ENCODE results near the gene CD9.
A peak's percentile ranks its signal among the peaks of the same experiment; 100 is the strongest.
"Not testable (repeated sequence)": the region's sequence is repeated elsewhere in the genome, so short reads cannot be mapped to it uniquely, and the experiment has no call there.

CD9 gene, protein sequence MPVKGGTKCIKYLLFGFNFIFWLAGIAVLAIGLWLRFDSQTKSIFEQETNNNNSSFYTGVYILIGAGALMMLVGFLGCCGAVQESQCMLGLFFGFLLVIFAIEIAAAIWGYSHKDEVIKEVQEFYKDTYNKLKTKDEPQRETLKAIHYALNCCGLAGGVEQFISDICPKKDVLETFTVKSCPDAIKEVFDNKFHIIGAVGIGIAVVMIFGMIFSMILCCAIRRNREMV

DNA sequence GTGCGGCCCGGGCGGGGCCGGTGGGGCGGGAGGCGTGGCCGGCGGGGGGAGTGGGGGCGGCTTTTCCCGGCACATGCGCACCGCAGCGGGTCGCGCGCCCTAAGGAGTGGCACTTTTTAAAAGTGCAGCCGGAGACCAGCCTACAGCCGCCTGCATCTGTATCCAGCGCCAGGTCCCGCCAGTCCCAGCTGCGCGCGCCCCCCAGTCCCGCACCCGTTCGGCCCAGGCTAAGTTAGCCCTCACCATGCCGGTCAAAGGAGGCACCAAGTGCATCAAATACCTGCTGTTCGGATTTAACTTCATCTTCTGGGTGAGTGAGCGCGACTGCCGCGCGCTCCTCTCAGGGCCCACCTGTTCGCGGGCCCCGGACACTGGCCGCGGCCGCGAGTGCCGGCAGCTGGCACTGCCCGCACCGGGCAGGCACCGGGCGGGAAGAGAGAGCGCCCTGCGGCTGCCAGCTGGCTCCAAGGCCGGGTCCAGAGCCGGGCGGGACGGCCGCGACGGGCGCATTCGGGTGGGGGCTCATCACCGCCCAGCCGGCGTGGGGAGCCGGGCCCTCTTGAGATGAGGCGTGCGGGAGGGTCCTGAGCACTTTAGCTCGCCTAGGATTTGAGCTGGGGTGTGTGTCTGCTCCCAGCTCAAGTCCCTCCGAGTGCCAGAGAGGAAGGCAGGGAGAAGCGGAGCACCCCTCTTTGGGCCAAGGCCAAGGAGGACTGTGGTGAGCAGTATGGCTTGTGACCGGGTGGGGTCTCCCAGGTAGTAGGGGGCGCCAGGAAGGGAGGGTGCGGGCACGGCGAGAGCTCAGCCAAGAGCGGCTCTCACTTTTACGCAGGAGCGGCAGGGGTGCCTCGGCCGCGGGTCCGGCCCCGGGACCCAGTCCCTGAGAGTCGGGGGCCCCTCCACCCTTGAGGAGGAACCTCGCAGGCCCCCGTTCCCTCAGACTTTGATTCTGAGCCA lies at the start of gene CD9:
CD9 (plus strand) TSS at position 145 of the 957 bp plus-strand sequence; CDS start at position 245, 100 bp downstream.
- DNase-seq = peak; percentile 37

DNA sequence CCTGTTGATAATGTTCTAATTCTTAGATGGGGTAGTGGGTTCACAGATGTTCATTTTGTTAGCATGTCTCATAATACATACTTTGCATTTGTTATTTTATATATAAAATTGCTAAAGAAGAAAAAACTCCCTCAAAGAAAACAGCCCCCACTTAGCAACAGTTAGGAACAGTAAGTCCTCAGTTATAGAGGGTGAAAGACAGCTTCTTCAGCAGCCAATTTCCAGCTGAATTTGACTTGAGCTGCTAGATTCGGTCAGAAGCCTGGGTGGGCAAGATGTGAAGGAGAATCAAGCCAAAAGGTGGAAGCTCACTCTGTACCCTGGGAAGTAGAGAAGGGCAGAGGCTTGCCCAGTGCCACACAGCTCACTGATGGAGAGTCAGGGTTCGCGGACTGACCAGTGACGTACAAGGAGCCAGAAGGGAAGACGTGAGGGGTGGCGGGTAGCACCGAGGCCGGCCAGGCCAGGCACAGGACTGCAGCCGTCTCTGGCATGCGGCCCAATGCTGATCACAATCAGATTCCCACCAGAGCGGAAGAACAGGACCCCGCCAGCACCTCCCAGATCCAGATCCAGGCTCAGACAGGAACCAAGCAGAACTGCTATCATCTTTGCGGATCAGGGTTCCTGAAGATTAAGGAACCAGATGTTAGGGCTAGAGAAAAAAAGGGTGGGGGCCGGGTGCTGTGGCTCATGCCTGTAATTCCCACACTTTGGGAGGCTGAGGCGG lies 45.3 kb upstream of the CD9 start:
- no peak for DNase-seq

DNA sequence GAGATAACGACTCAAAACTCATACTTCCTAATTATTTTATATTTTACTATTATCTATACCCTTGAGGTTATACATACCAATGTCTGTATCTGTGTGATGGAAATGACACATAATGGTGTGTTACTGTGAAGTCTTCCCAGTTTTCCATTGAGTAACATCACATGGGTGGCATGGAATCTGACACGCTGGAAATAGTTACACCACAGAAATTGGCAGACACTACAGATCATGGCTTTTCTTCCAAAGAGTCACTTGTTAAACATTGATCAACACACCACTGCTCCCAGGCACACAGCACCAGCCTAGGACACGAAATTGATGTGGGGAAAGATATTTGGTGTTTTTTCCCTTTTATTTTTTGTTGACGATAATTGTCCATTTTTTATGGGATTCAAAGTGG lies 42.7 kb upstream of the CD9 start:
- DNase-seq = no peak

DNA sequence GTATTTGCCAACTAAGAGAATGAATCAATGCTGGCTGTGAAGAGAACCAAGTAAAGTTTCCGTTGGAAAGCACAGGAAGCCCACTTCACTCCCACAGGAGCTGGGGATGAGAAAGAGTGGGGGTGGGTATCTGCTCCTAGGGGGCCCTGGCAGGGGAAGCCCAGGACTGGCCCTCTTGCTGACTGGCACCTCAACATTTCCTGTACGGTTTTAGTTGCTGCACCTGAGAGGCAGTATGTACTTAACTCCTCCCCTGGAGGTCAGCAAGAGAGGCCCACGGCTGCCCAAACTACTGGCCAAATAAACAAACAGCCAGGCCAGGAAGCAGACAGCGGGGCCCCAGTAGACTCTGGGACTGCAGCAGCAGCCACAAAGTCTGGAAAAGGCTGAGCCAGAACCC lies 41.9 kb upstream of the CD9 start:
- no peak for DNase-seq

DNA sequence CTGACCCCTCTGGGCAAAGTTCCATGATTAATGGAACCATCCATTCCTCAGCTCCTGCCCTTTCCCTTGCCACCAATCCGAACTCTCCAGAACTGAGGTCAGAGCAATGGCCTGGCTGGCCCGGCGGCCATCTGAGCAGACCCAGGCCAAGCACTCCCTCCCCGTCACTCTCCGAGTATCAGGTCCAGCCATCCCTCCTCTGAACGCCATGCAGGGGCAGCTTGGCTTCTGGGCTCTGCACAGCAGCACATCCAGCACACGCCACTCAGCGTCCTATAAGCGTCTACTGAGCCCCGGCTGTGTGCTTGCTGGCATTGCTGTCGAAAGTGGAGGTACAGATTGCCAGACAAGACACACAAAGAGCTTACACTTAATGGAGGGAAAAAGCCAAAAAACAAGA lies 41.5 kb upstream of the CD9 start:
- no peak for DNase-seq

DNA sequence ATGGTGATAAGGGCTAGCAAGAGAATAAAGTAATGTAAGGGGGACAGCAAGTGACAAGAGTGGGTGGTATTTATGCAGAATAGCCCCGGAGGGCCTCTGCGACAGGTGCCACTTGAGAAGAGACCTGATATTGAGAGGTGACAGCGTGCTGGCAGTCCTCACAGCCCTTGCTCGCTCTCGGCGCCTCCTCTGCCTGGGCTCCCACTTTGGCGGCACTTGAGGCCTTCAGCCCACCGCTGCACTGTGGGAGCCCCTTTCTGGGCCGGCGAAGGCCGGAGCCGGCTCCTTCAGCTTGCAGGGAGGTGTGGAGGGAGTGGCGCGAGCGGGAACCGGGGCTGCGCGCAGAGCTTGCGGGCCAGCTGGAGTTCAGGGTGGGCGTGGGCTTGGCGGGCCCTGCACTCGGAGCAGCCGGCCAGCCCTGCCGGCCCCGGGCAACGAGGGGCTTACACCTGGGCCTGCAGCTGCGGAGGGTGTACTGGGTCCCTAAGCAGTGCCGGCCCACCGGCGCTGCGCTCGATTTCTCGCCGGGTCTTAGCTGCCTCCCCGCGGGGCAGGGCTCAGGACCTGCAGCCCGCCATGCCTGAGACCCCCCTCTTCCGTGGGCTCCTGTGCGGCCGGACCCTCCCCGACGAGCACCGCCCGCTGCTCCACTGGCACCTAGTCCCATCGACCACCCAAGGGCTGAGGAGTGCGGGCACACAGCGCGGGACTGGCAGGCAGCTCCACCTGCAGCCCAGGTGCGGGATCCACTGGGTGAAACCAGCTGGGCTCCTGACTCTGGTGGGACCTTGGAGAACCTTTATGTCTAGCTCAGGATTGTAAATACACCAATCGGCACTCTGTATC lies 40.8 kb upstream of the CD9 start:
- DNase-seq = not testable (repeated sequence)

DNA sequence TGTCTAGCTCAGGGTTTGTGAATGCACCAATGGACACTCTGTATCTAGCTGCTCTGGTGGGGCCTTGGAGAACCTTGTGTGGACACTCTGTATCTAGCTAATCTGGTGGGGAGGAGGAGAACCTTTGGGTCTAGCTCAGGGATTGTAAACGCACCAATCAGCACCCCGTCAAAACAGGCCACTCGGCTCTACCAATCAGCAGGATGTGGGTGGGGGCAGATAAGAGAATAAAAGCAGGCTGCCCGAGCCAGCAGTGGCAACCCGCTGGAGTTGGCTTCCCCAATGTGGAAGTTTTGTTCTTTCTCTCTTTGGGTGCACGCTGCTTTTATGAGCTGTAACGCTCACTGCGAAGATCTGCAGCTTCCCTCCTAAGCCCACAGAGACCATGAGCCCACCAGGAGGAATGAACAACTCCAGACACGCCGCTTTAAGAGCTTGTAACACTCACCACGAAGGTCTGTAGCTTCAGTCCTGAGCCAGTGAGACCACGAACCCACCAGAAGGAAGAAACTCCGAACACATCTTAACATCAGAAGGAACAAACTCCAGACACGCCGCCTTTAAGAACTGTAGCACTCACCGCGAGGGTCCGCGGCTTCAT lies 40.1 kb upstream of the CD9 start:
- DNase-seq = not testable (repeated sequence)

DNA sequence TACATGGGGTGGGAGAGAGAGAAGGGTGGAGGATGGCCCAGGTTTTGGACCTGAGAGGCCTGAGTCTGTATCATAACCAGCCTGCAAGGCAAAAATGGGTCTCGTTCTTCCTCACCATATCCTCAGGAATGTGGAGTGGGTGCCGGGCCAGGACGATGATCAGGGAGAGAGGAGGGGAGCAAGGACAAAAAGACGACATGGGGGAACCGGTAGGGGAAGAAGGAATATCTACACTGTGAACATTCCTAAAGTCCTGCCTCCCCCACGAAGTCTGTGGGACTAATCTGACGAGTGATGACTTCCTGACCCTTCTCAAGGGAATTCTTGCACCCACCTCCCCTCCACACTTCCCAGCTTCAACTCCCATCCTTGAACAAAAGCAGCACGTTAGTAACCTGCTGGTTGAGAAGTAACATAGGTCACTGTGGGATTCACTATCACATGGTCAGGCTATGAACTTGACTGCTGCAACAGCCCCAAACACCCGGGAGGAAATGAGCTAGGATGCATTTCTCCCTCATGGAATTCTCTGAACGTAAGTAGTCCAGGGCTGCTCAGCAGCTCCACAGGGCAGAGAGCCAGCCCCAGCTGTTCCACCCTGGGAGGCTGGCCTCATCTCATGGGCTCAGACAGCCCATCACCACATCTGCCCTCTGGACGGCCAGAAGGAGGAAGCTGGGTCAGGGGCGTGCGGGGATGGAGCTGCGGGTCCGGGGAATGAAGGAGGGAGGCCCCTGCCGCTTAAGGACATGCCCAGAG lies 38.9 kb upstream of the CD9 start:
- no peak for DNase-seq

DNA sequence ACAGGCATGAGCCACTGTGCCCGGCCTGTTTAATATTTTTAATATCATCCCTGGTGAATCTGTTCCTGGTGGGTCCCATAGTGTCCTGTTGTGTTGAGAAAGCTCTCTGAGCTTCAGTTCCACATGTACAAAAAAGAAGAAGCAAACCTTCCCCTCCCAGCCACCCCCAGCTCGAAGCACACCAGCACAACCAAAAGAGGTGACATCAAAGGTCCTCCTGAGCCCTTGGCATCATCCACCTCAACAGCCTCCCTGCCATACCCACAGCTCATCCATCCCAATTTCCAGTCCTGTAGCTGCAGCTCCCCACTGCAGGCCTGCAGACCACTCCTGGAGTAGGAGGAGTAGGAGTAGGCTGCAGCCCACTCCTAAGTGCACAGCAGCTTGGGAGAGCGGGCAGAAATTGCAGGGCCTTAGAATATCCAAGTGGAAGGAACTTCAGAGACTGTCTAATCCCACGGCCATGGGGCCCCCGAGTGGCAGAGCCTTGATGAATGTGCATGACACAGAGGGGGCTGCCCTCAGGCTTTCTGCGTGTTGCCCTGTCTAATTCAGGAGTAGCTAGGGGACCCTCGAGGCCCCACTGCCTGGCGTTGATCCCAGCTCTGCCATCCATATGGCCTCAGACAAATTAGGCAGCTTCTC lies 36.7 kb upstream of the CD9 start:
- no peak for DNase-seq

DNA sequence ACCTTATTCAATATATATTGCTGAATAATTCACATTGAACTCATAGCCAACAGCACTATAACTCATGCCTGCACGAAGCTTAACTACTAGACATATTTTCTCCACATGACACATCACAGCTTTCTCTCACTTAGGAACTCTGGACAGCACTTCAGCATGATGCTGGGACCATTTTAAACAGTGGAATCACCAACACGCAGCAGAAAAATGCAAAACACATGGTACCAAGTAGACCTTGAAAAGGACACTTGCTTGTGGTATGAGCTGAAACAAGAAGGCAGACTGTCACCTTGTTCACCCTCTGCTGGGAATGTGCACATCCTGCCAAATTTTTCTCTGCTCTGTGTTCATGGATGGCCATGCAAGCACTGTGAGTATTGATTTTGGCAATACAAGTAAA lies 34.8 kb upstream of the CD9 start:
- no peak for DNase-seq

DNA sequence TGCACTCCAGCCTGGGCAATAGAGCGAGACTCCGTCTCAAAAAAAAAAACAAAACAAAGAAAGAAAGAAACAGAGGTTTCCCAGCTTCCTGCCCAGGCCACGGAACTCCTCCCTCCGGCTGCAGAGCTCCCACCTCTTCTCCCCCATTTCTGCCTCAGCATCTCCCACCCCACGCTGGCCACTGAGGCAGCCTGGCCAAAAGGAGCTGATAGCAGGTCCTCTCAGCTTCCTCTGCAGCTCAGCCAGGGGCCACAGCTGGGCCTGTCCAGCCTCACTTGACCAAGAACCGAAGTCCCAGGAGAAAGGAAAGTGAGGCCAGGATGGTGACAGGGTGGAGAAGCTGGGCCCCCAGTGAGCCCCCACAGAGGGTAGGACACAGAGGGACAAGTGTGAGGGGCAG lies 33.4 kb upstream of the CD9 start:
- DNase-seq = no peak

DNA sequence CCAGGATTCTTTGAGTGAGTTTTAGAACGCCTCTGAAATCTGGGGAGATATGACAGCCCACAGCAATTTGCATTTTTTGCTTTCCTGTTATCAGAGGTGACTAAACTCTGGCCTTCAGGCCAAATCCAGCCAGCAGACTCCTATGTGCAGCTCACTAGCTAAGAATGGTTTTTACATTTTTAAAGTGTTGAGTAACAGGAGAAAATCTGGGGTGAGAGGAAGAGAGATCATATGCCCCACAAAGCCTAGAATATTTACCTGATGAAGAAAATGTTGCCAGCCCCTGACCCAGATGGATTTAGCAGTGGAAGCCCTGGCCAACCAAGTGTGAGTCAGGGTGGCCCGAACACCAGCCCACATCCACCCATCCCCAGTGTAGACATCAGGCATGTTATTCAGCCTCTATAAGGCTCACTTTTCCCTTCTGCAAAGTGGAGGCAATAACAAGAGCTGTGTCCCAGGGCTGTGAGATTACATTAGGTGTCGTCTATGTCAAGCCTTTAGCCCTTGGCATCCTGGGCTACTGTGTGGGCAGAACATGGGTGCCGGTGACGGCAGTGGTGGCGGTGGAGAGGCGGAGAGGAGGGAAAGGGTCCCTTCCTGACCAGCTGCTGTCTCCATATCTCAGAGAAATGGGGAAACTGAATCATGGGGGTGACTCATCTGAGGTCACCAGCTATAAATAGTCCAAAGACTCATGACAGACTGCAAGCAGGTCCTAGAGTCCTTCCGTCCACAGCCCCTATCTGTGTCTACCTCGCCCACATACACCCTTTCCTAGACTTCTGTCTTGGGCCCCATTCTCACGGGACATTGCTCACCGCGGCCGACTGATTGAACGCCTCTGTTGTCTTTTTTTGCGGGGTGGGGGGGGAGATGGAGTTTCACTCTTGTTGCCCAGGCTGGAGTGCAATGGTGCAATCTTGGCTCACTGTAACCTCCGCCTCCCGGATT lies 32.6 kb upstream of the CD9 start:
- DNase-seq = peak; percentile 82

DNA sequence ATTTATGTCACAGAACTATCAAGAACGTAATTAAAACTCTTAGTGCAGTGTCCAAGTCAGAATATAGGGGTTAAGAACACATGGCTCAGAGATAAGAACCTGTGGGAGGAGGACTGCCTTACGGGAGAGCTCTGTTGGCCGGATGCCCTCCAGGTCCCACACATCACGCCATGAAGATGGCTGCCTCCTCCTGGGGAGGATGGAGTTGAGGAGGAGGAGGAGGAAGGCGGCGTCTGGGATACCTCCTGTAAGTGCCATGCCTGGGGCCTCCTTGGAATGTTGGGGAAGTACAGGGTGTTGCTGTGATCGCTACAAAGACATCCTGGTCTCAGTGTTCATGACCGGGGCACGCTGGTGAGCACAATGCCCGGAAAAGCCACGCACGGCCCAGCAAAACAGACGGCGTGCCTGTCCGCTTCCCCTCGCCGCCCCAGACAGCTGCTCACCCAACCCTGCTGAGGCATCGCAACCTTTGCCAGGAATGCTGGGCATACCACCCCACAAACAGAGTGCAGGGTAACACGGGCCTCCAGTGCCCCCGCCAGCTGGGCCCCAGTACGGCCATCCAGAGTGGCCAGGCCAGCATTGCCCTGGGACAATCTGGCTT lies 28.7 kb upstream of the CD9 start:
- DNase-seq = no peak

DNA sequence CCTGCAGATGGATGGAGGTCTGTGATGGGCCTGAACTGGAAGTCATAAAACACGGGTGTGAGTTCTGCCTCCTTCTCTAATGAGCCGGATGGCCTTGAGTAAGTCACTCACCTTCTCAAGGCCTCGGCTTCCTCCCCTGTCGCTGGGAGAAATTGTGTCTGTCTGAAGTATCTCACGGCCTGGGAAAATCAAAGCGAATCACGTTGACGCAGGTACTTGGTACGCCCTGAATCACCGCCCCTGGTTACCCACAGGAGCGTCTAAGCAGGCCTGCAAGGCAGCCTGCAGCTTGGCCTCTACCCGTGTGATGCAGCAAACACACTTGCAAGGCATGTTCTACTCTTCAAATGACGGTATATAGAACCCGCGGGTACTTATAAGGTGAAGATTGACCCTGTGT lies 28.1 kb upstream of the CD9 start:
- no peak for DNase-seq

DNA sequence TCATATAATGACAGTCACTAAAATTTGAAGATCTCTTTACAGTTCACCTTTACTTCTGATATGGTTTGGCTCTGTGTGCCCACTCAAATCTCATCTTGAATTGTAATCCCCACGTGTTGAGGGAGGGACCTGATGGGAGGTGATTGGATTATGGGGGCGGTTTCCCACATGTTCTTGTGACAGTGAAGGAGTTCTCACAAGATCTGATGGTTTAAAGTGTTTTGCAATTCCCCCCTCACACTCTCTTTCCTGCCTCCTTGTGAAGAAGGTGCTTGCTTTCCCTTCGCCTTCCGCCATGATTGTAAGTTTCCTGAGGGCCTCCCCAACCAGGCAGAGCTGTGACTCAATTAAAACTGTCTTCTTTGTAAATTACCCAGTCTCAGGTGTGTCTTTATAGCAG lies 27.3 kb upstream of the CD9 start:
- DNase-seq = no peak

DNA sequence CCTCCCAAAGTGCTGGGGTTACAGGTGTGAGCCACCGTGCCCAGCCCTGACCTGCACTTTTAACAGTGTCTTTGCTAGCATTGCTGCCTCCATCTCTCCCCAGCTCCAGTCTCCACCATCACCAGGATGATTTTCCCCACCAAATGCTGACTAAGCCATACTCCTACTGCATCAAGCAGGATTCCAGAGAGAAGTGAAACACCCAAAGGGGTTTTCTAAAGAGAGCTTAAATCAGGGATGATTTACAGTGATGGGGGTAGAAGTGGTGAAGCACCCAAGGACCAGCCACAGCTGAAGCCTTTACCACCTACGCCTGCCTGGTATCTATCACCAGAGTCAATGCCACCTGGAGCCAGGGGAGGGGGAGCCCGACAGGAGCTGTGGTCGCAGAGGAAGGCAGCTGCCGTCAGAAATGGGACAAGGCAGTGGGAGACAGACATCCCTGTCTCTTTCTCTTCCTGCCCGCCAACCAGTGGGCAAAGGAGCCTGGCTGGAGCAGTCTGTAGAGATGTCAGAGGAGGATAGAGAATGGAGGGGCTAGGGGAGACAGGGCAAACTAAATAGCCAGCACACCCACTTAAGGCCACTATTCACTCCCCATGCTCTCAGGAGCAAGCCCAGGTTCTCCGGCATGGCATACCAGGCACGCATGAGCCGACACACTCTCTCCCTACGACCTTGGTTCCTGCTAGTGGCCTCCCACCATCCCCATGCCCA lies 22.4 kb upstream of the CD9 start:
- no peak for DNase-seq

DNA sequence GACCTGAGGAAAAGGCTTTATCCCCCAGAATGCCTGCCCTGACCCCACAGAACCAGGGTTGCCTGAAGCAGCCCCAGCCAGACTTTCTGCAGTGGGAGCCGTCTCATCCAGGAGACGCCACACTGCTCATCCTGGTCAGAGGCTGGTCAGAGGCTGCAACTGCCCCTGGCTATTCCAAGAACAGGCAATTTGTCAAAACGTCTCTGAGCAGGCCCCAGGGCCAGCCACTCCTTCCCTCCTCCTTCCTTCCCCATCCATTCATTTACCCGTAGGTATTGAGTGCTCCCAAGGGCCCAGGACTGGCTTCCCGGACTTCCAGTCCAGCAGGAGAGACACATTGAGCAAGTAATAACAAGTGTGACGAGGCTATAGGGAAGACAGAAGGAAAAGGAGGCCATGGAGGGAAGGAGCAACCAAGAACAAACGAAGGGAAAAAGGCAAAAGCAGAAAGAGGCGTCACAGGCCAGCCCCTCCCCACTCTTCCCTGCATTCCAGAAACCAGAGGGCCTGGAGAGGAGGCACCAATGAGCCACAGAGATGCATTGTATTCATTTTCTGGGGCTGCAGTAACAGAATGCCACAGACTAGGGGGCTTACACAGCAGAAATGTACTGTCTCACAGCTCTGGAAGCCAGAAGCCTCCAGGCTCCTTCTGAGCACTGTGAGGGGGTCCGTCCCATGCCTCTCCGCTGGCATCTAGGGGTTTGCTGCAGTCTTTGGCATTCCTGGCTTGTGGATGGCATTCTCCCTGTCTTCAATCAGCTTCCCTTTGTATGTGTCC lies 21.0 kb upstream of the CD9 start:
- DNase-seq = no peak
